ENCODE measurements around the gene GOLGA8J. TPM values are rescaled to one million over a fixed set of nuclear protein-coding genes. Genes with fewer than 3 reads are reported as not detected.

Gene GOLGA8J
- total and polyA plus RNA-seq, 2 experiments from 2014 or later: not detected

GRCh38 chr15:30068326-30068725, 14.4 kb upstream of the GOLGA8J start (continued):
- TF ChIP-seq, protein P1, sequence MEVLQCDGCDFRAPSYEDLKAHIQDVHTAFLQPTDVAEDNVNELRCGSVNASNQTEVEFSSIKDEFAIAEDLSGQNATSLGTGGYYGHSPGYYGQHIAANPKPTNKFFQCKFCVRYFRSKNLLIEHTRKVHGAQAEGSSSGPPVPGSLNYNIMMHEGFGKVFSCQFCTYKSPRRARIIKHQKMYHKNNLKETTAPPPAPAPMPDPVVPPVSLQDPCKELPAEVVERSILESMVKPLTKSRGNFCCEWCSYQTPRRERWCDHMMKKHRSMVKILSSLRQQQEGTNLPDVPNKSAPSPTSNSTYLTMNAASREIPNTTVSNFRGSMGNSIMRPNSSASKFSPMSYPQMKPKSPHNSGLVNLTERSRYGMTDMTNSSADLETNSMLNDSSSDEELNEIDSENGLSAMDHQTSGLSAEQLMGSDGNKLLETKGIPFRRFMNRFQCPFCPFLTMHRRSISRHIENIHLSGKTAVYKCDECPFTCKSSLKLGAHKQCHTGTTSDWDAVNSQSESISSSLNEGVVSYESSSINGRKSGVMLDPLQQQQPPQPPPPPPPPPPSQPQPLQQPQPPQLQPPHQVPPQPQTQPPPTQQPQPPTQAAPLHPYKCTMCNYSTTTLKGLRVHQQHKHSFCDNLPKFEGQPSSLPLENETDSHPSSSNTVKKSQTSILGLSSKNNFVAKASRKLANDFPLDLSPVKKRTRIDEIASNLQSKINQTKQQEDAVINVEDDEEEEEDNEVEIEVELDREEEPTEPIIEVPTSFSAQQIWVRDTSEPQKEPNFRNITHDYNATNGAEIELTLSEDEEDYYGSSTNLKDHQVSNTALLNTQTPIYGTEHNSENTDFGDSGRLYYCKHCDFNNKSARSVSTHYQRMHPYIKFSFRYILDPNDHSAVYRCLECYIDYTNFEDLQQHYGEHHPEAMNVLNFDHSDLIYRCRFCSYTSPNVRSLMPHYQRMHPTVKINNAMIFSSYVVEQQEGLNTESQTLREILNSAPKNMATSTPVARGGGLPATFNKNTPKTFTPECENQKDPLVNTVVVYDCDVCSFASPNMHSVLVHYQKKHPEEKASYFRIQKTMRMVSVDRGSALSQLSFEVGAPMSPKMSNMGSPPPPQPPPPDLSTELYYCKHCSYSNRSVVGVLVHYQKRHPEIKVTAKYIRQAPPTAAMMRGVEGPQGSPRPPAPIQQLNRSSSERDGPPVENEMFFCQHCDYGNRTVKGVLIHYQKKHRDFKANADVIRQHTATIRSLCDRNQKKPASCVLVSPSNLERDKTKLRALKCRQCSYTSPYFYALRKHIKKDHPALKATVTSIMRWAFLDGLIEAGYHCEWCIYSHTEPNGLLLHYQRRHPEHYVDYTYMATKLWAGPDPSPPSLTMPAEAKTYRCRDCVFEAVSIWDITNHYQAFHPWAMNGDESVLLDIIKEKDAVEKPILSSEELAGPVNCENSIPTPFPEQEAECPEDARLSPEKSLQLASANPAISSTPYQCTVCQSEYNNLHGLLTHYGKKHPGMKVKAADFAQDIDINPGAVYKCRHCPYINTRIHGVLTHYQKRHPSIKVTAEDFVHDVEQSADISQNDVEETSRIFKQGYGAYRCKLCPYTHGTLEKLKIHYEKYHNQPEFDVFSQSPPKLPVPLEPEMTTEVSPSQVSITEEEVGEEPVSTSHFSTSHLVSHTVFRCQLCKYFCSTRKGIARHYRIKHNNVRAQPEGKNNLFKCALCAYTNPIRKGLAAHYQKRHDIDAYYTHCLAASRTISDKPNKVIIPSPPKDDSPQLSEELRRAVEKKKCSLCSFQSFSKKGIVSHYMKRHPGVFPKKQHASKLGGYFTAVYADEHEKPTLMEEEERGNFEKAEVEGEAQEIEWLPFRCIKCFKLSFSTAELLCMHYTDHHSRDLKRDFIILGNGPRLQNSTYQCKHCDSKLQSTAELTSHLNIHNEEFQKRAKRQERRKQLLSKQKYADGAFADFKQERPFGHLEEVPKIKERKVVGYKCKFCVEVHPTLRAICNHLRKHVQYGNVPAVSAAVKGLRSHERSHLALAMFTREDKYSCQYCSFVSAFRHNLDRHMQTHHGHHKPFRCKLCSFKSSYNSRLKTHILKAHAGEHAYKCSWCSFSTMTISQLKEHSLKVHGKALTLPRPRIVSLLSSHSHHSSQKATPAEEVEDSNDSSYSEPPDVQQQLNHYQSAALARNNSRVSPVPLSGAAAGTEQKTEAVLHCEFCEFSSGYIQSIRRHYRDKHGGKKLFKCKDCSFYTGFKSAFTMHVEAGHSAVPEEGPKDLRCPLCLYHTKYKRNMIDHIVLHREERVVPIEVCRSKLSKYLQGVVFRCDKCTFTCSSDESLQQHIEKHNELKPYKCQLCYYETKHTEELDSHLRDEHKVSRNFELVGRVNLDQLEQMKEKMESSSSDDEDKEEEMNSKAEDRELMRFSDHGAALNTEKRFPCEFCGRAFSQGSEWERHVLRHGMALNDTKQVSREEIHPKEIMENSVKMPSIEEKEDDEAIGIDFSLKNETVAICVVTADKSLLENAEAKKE (CRISPR knock-in tag; IDR thresholded peaks at IDR 0.05): no peak
- TF ChIP-seq POLR2AphosphoS5 (IDR thresholded peaks at IDR 0.05; ENCODE audit: low read depth) (no peak), JUNB (IDR thresholded peaks at IDR 0.05; ENCODE audit: unreplicated experiment) (no peak), EZH2phosphoT487 (IDR thresholded peaks at IDR 0.05; ENCODE audit: unreplicated experiment) (no peak)
- TF ChIP-seq, protein P2, sequence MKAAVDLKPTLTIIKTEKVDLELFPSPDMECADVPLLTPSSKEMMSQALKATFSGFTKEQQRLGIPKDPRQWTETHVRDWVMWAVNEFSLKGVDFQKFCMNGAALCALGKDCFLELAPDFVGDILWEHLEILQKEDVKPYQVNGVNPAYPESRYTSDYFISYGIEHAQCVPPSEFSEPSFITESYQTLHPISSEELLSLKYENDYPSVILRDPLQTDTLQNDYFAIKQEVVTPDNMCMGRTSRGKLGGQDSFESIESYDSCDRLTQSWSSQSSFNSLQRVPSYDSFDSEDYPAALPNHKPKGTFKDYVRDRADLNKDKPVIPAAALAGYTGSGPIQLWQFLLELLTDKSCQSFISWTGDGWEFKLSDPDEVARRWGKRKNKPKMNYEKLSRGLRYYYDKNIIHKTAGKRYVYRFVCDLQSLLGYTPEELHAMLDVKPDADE (IDR thresholded peaks at IDR 0.05): no peak
- TF ChIP-seq, protein P3, sequence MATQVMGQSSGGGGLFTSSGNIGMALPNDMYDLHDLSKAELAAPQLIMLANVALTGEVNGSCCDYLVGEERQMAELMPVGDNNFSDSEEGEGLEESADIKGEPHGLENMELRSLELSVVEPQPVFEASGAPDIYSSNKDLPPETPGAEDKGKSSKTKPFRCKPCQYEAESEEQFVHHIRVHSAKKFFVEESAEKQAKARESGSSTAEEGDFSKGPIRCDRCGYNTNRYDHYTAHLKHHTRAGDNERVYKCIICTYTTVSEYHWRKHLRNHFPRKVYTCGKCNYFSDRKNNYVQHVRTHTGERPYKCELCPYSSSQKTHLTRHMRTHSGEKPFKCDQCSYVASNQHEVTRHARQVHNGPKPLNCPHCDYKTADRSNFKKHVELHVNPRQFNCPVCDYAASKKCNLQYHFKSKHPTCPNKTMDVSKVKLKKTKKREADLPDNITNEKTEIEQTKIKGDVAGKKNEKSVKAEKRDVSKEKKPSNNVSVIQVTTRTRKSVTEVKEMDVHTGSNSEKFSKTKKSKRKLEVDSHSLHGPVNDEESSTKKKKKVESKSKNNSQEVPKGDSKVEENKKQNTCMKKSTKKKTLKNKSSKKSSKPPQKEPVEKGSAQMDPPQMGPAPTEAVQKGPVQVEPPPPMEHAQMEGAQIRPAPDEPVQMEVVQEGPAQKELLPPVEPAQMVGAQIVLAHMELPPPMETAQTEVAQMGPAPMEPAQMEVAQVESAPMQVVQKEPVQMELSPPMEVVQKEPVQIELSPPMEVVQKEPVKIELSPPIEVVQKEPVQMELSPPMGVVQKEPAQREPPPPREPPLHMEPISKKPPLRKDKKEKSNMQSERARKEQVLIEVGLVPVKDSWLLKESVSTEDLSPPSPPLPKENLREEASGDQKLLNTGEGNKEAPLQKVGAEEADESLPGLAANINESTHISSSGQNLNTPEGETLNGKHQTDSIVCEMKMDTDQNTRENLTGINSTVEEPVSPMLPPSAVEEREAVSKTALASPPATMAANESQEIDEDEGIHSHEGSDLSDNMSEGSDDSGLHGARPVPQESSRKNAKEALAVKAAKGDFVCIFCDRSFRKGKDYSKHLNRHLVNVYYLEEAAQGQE (IDR thresholded peaks at IDR 0.05; ENCODE audit: unreplicated experiment): no peak
